K562 (cell line): ENCODE results near the gene VRK3.

Source experiments
- CEBPB ChIP-seq: fragments of 450-650 bp; IDR thresholded peaks from 2 replicates; pipeline ENCODE4 v1.6.1; 2016; ENCODE audit warnings: missing genetic modification characterization, missing compliant biosample characterization
- HDAC2 ChIP-seq: fragments of 450-650 bp; IDR thresholded peaks from 2 replicates; pipeline ENCODE4 v1.6.1; 2016; ENCODE audit warnings: mild to moderate bottlenecking
- JUN ChIP-seq, 2 experiments: sonication (generic) in 1 of 2; formaldehyde crosslinking in 1 of 2; IDR thresholded peaks; 2 replicates each; pipeline versions ENCODE4 v1.6.1 to v1.8.0; 2012 to 2022; ENCODE audit warnings: borderline replicate concordance in 2 of 2, mild to moderate bottlenecking in 2 of 2, improper control_type of control experiment in 1 of 2, low read depth in 1 of 2, low read length in 1 of 2, missing genetic modification reagents in 1 of 2
- PHB2 ChIP-seq: fragments of 450-650 bp; IDR thresholded peaks from 2 replicates; pipeline ENCODE4 v1.6.1; 2017; ENCODE audit warnings: low read depth
- POLR2A ChIP-seq: fragments of 450-650 bp; conservative IDR thresholded peaks from 2 replicates; pipeline ENCODE4 v1.6.1; 2016
- POLR2AphosphoS5 ChIP-seq: IDR thresholded peaks from 2 replicates; pipeline ENCODE4 v1.6.1; 2011; ENCODE audit warnings: mild to moderate bottlenecking, low read depth, low read length, moderate library complexity; ENCODE audit not compliant: control insufficient read depth, insufficient read depth
- SMC3 ChIP-seq: conservative IDR thresholded peaks from 2 replicates; pipeline ENCODE4 v1.6.1; 2011; ENCODE audit warnings: low read depth, low read length, improper control_type of control experiment; ENCODE audit not compliant: insufficient read depth
- TAF1 ChIP-seq: IDR thresholded peaks from 2 replicates; pipeline ENCODE4 v1.6.1; 2011; ENCODE audit warnings: mild to moderate bottlenecking, low read length, moderate library complexity; ENCODE audit not compliant: insufficient read depth, control insufficient read depth, severe bottlenecking; ENCODE audit errors: extremely low read depth
- TFAM ChIP-seq: fragments of 250-450 bp; sonication (Bioruptor Pico); conservative IDR thresholded peaks from 2 replicates; pipeline ENCODE4 v1.5.0; 2021; ENCODE audit warnings: mild to moderate bottlenecking, moderate library complexity
- YY1 ChIP-seq, 3 experiments: IDR thresholded peaks; 2 replicates each; pipeline ENCODE4 v1.6.1; 2011; ENCODE audit warnings: low read length in 2 of 3, mild to moderate bottlenecking in 2 of 3, moderate library complexity in 2 of 3, borderline replicate concordance in 1 of 3, control low read depth in 1 of 3, low read depth in 1 of 3; ENCODE audit not compliant: insufficient read depth in 3 of 3, insufficient replicate concordance in 2 of 3, control insufficient read depth in 1 of 3, insufficient read length in 1 of 3; ENCODE audit errors: extremely low read depth in 1 of 3
- ZNF174 ChIP-seq: fragments of 250-450 bp; sonication (Bioruptor Pico); IDR thresholded peaks from 2 replicates; pipeline ENCODE4 v1.4.0; 2020; ENCODE audit warnings: mild to moderate bottlenecking
- ZNF785 ChIP-seq: fragments of 250-450 bp; sonication (Bioruptor Pico); IDR thresholded peaks from 2 replicates; pipeline ENCODE4 v1.4.0; 2020; ENCODE audit warnings: mild to moderate bottlenecking
- TF ChIP-seq, protein P1 (sequence below), 3 experiments: IDR thresholded peaks in 2 of 3; conservative IDR thresholded peaks in 1 of 3; 2 replicates each; pipeline ENCODE4 v1.5.1; 2011 to 2012; ENCODE audit warnings: low read length in 3 of 3, mild to moderate bottlenecking in 3 of 3, control low read depth in 2 of 3, improper control_type of control experiment in 1 of 3, inconsistent platforms in 1 of 3, low read depth in 1 of 3, mixed read lengths in 1 of 3, moderate library complexity in 1 of 3; ENCODE audit not compliant: insufficient read depth in 2 of 3
- TF ChIP-seq, protein P2 (sequence below): fragments of 250-450 bp; sonication (Bioruptor Pico); IDR thresholded peaks from 2 replicates; pipeline ENCODE4 v1.9.0; 2021; ENCODE audit warnings: mild to moderate bottlenecking

DNA sequence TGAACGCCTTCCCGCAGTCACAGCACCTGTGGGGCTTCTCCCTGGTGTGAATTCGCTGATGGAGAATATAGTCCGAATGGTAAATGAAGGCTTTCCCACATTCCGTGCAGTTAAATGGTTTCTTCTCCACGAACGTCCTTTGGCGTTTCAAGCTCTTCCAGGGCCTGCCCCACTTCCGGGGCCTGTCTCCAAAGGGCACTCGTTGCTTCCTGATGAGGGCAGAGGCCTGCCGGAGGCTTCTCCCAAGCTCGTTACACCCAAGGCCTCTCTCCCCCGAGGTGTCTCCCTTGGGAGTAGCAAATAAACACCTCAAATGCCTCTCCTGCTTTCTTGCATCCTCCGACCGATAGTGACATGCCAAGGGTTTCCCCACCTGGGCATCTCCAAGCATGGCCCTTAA is 34.9 kb upstream of the VRK3 start:
- TF ChIP-seq YY1 (IDR thresholded peaks at IDR 0.05; ENCODE audit: borderline replicate concordance in 1 of 3, control insufficient read depth in 1 of 3, extremely low read depth in 1 of 3, insufficient read depth in 3 of 3, insufficient read length in 1 of 3, insufficient replicate concordance in 2 of 3, low read depth in 1 of 3, low read length in 2 of 3) (no peak), POLR2A (no peak), CEBPB (tag) (no peak), TAF1 (no peak), SMC3 (no peak), ZNF174 (CRISPR knock-in tag) (no peak), ZNF785 (CRISPR knock-in tag) (no peak), PHB2 (no peak), TFAM (CRISPR knock-in tag) (no peak), JUN (IDR thresholded peaks at IDR 0.05; ENCODE audit: borderline replicate concordance, low read depth, low read length) (no peak), JUN (CRISPR knock-in tag; IDR thresholded peaks at IDR 0.05; ENCODE audit: borderline replicate concordance) (no peak), HDAC2 (no peak), POLR2AphosphoS5 (no peak)
- TF ChIP-seq, protein P1, sequence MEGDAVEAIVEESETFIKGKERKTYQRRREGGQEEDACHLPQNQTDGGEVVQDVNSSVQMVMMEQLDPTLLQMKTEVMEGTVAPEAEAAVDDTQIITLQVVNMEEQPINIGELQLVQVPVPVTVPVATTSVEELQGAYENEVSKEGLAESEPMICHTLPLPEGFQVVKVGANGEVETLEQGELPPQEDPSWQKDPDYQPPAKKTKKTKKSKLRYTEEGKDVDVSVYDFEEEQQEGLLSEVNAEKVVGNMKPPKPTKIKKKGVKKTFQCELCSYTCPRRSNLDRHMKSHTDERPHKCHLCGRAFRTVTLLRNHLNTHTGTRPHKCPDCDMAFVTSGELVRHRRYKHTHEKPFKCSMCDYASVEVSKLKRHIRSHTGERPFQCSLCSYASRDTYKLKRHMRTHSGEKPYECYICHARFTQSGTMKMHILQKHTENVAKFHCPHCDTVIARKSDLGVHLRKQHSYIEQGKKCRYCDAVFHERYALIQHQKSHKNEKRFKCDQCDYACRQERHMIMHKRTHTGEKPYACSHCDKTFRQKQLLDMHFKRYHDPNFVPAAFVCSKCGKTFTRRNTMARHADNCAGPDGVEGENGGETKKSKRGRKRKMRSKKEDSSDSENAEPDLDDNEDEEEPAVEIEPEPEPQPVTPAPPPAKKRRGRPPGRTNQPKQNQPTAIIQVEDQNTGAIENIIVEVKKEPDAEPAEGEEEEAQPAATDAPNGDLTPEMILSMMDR (IDR thresholded peaks at IDR 0.05 in 2 of 3, conservative IDR thresholded peaks at IDR 0.05 in 1 of 3; ENCODE audit: insufficient read depth in 2 of 3, low read depth in 1 of 3, low read length in 3 of 3) = no peak
- TF ChIP-seq, protein P2, sequence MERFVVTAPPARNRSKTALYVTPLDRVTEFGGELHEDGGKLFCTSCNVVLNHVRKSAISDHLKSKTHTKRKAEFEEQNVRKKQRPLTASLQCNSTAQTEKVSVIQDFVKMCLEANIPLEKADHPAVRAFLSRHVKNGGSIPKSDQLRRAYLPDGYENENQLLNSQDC (CRISPR knock-in tag) = no peak
